HepG2 (cell line): ENCODE data around the gene DLX1. TPM values are rescaled to one million over a fixed set of nuclear protein-coding genes. Genes with fewer than 3 reads are reported as not detected.

Experiments used
- ARNT2 ChIP-seq: sonication (generic); formaldehyde crosslinking; IDR thresholded peaks from 2 replicates; pipeline ENCODE4 v1.8.0; 2022; ENCODE audit warnings: mild to moderate bottlenecking, low read depth, missing genetic modification reagents, moderate library complexity
- BHLHE40 ChIP-seq: IDR thresholded peaks from 2 replicates; pipeline ENCODE4 v1.6.1; 2011; ENCODE audit warnings: low read length, improper control_type of control experiment
- CENPT ChIP-seq: sonication (generic); formaldehyde crosslinking; IDR thresholded peaks from 2 replicates; pipeline ENCODE4 v1.8.0; 2022; ENCODE audit warnings: low read depth, mild to moderate bottlenecking, moderate library complexity, missing genetic modification reagents
- ETV6 ChIP-seq: sonication (generic); formaldehyde crosslinking; conservative IDR thresholded peaks from 2 replicates; pipeline ENCODE4 v1.4.0; 2020; ENCODE audit warnings: missing genetic modification reagents
- HNF4G ChIP-seq, 2 experiments: sonication (generic) in 1 of 2; formaldehyde crosslinking in 1 of 2; IDR thresholded peaks; 2 replicates each; pipeline versions ENCODE4 v1.4.0 to v1.6.1; 2011 to 2020; ENCODE audit warnings: borderline replicate concordance in 2 of 2, low read depth in 2 of 2, mild to moderate bottlenecking in 2 of 2, low read length in 1 of 2, missing genetic modification reagents in 1 of 2, moderate library complexity in 1 of 2
- KDM2A ChIP-seq: sonication (generic); formaldehyde crosslinking; IDR thresholded peaks from 2 replicates; pipeline ENCODE4 v1.4.0; 2020; ENCODE audit warnings: low read depth, missing genetic modification reagents, borderline replicate concordance
- PHF8 ChIP-seq: sonication (generic); formaldehyde crosslinking; IDR thresholded peaks from 2 replicates; pipeline ENCODE4 v1.5.0; 2020; ENCODE audit warnings: missing genetic modification reagents
- POLR2A ChIP-seq, 2 experiments: IDR thresholded peaks; 2 replicates each; pipeline ENCODE4 v1.6.1; 2011; ENCODE audit warnings: low read depth in 2 of 2, low read length in 2 of 2, mild to moderate bottlenecking in 1 of 2, moderate library complexity in 1 of 2; ENCODE audit not compliant: insufficient read depth in 1 of 2
- SP1 ChIP-seq, 2 experiments: fragments of 450-650 bp in 1 of 2; sonication (generic) in 1 of 2; formaldehyde crosslinking in 1 of 2; IDR thresholded peaks; 2 replicates each; pipeline versions ENCODE4 v1.4.0 to v1.6.1; 2016 to 2020; ENCODE audit warnings: missing genetic modification reagents in 1 of 2
- SSRP1 ChIP-seq: IDR thresholded peaks from 2 replicates; pipeline ENCODE4 v1.6.1; 2016; ENCODE audit warnings: control low read depth
- ZFAT ChIP-seq: sonication (generic); formaldehyde crosslinking; conservative IDR thresholded peaks from 2 replicates; pipeline ENCODE4 v1.8.1; 2023; ENCODE audit warnings: missing genetic modification reagents, inconsistent platforms
- ZFX ChIP-seq: sonication (generic); formaldehyde crosslinking; IDR thresholded peaks from 2 replicates; pipeline ENCODE4 v1.4.0; 2020; ENCODE audit warnings: mild to moderate bottlenecking, low read depth, missing genetic modification reagents, moderate library complexity
- ZNF224 ChIP-seq: sonication (generic); formaldehyde crosslinking; IDR thresholded peaks from 2 replicates; pipeline ENCODE4 v1.5.0; 2020; ENCODE audit warnings: mild to moderate bottlenecking, missing genetic modification reagents
- ZNF225 ChIP-seq: sonication (generic); formaldehyde crosslinking; IDR thresholded peaks from 2 replicates; pipeline ENCODE4 v1.4.0; 2020; ENCODE audit warnings: mild to moderate bottlenecking, missing genetic modification reagents
- ZNF256 ChIP-seq: sonication (generic); formaldehyde crosslinking; conservative IDR thresholded peaks from 2 replicates; pipeline ENCODE4 v1.4.0; 2020; ENCODE audit warnings: missing genetic modification reagents
- ZNF790 ChIP-seq: sonication (generic); formaldehyde crosslinking; IDR thresholded peaks from 2 replicates; pipeline ENCODE4 v1.8.0; 2022; ENCODE audit warnings: missing genetic modification reagents, mild to moderate bottlenecking, borderline replicate concordance
- ZNF839 ChIP-seq: sonication (generic); formaldehyde crosslinking; IDR thresholded peaks from 2 replicates; pipeline ENCODE4 v1.4.0; 2020; ENCODE audit warnings: missing genetic modification reagents, mild to moderate bottlenecking, borderline replicate concordance
- ZNF891 ChIP-seq: sonication (generic); formaldehyde crosslinking; IDR thresholded peaks from 2 replicates; pipeline ENCODE4 v1.5.0; 2020; ENCODE audit warnings: mild to moderate bottlenecking, missing genetic modification reagents
- ZSCAN21 ChIP-seq: sonication (generic); formaldehyde crosslinking; IDR thresholded peaks from 2 replicates; pipeline ENCODE4 v1.8.0; 2022; ENCODE audit warnings: mild to moderate bottlenecking, missing genetic modification reagents, moderate library complexity, borderline replicate concordance
- ZSCAN30 ChIP-seq: sonication (generic); formaldehyde crosslinking; IDR thresholded peaks from 2 replicates; pipeline ENCODE4 v1.5.0; 2020; ENCODE audit warnings: mild to moderate bottlenecking, missing genetic modification reagents
- polyA plus RNA-seq, 8 experiments: library from polyadenylated mRNA; depleted of rRNA in 3 of 8; stranded (reverse) in 7 of 8; unstranded in 1 of 8; fragments of >200 nt; fragmentation: Illumina TruSeq in 4 of 8; extraction: Trizol in 4 of 8; gene quantifications; 2 replicates each; pipeline versions ENCODE4 v1.2.1 to v1.2.3, GENCODE V29; 2011 to 2016; ENCODE audit warnings: low read depth in 4 of 8, missing spikeins in 1 of 8, mixed read lengths in 1 of 8; ENCODE audit not compliant: insufficient read depth in 1 of 8
- total RNA-seq, 5 experiments: library from RNA; depleted of rRNA; stranded (reverse); fragments of >200 nt; fragmentation: Illumina TruSeq; extraction: Trizol; gene quantifications; 2 replicates each; pipeline ENCODE4 v1.2.3, GENCODE V29; 2016; ENCODE audit warnings: low read depth in 1 of 5
- TF ChIP-seq, protein P1 (sequence below): IDR thresholded peaks from 2 replicates; pipeline ENCODE4 v1.6.1; 2016; ENCODE audit warnings: low read depth, borderline replicate concordance
- TF ChIP-seq, protein P2 (sequence below): sonication (generic); formaldehyde crosslinking; IDR thresholded peaks from 2 replicates; pipeline ENCODE4 v1.4.0; 2020; ENCODE audit warnings: mild to moderate bottlenecking, missing genetic modification reagents
- TF ChIP-seq, protein P3 (sequence below): sonication (generic); formaldehyde crosslinking; IDR thresholded peaks from 2 replicates; pipeline ENCODE4 v1.5.0; 2020; ENCODE audit warnings: mild to moderate bottlenecking, missing genetic modification reagents

The DLX1 gene
- total and polyA plus RNA-seq, 2 of the 13 experiments (the other 11 are each of a cell fraction or from before 2014, with no cell fraction given) = 0.18 to 0.86 TPM

DNA sequence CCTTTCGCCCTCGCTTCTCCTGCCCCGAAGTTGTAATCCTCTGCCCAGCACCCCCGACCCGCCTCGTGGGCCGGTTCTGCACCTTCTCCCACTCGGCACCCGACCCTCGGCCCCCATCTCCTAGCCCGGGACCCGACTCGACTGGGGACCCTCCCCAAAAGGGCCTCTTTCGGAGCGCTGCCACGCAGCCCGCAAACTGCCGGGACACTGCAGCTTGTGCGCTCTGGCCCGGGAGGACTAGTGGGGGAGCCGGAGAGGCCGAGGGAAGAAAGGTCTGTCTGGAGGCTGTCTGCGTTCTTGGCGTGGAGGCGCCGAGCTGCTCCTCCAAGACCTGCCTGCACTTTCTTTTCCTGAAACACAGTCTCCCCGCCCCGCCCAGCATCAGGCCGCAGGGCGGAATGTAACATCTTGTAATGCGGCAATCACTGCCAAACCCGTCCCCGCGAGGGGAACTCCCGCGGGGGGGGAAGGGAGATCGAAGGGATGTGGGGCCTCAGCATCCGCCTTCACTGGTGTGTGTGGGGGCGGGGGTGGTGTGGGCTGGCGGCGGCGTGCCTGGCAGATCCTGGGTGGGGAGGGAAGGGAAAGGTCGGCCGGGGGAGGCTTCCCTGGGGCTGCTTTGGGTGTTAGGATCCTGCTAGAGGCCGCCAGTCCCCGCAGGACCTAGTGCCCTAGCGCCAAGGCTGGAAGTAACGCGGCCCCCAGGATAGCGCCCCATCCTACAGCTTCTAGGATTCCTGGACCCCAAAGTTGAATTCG is 10.0 kb downstream of the DLX1 start (continued):
- no peak; the same call in 1 of the 2 replicates for TF ChIP-seq ZNF891 (CRISPR knock-in tag)
- TF ChIP-seq, protein P1, sequence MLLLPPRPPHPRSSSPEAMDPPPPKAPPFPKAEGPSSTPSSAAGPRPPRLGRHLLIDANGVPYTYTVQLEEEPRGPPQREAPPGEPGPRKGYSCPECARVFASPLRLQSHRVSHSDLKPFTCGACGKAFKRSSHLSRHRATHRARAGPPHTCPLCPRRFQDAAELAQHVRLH = peak; percentile 10; the same call in 1 of the 2 replicates
- TF ChIP-seq, protein P2, sequence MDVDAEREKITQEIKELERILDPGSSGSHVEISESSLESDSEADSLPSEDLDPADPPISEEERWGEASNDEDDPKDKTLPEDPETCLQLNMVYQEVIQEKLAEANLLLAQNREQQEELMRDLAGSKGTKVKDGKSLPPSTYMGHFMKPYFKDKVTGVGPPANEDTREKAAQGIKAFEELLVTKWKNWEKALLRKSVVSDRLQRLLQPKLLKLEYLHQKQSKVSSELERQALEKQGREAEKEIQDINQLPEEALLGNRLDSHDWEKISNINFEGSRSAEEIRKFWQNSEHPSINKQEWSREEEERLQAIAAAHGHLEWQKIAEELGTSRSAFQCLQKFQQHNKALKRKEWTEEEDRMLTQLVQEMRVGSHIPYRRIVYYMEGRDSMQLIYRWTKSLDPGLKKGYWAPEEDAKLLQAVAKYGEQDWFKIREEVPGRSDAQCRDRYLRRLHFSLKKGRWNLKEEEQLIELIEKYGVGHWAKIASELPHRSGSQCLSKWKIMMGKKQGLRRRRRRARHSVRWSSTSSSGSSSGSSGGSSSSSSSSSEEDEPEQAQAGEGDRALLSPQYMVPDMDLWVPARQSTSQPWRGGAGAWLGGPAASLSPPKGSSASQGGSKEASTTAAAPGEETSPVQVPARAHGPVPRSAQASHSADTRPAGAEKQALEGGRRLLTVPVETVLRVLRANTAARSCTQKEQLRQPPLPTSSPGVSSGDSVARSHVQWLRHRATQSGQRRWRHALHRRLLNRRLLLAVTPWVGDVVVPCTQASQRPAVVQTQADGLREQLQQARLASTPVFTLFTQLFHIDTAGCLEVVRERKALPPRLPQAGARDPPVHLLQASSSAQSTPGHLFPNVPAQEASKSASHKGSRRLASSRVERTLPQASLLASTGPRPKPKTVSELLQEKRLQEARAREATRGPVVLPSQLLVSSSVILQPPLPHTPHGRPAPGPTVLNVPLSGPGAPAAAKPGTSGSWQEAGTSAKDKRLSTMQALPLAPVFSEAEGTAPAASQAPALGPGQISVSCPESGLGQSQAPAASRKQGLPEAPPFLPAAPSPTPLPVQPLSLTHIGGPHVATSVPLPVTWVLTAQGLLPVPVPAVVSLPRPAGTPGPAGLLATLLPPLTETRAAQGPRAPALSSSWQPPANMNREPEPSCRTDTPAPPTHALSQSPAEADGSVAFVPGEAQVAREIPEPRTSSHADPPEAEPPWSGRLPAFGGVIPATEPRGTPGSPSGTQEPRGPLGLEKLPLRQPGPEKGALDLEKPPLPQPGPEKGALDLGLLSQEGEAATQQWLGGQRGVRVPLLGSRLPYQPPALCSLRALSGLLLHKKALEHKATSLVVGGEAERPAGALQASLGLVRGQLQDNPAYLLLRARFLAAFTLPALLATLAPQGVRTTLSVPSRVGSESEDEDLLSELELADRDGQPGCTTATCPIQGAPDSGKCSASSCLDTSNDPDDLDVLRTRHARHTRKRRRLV (CRISPR knock-in tag) = no peak
- no peak for TF ChIP-seq POLR2A (IDR thresholded peaks at IDR 0.05; ENCODE audit: insufficient read depth in 1 of 2, low read depth in 2 of 2, low read length in 2 of 2)
- no peak for TF ChIP-seq CENPT (CRISPR knock-in tag)
- no peak for TF ChIP-seq ZFAT (CRISPR knock-in tag)
- no peak for TF ChIP-seq HNF4G (IDR thresholded peaks at IDR 0.05; ENCODE audit: borderline replicate concordance, low read depth, low read length)
- no peak for TF ChIP-seq HNF4G (CRISPR knock-in tag; IDR thresholded peaks at IDR 0.05; ENCODE audit: borderline replicate concordance, low read depth)
- no peak for TF ChIP-seq ZNF256 (CRISPR knock-in tag)
- 0 out of 2 replicates have a peak, but pooled peaks have one; percentile 29 for TF ChIP-seq ZNF839 (CRISPR knock-in tag)
- TF ChIP-seq ZNF224 (CRISPR knock-in tag) = no peak
- no peak for TF ChIP-seq ZSCAN21 (CRISPR knock-in tag)
- peak; percentile 44; the same call in 1 of the 2 replicates for TF ChIP-seq ZNF225 (CRISPR knock-in tag)
- TF ChIP-seq ZNF790 (CRISPR knock-in tag) = no peak
- TF ChIP-seq PHF8 (CRISPR knock-in tag) = peak; percentile 53
- no peak for TF ChIP-seq SSRP1 (CRISPR knock-in tag)
- no peak for TF ChIP-seq BHLHE40
- no peak for TF ChIP-seq SP1 (IDR thresholded peaks at IDR 0.05)
- no peak for TF ChIP-seq SP1 (CRISPR knock-in tag; IDR thresholded peaks at IDR 0.05)
- TF ChIP-seq, protein P3, sequence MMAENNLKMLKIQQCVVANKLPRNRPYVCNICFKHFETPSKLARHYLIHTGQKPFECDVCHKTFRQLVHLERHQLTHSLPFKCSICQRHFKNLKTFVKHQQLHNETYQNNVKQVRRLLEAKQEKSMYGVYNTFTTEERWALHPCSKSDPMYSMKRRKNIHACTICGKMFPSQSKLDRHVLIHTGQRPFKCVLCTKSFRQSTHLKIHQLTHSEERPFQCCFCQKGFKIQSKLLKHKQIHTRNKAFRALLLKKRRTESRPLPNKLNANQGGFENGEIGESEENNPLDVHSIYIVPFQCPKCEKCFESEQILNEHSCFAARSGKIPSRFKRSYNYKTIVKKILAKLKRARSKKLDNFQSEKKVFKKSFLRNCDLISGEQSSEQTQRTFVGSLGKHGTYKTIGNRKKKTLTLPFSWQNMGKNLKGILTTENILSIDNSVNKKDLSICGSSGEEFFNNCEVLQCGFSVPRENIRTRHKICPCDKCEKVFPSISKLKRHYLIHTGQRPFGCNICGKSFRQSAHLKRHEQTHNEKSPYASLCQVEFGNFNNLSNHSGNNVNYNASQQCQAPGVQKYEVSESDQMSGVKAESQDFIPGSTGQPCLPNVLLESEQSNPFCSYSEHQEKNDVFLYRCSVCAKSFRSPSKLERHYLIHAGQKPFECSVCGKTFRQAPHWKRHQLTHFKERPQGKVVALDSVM (CRISPR knock-in tag) = peak; percentile 72
- no peak; the same call in 1 of the 2 replicates for TF ChIP-seq KDM2A
- peak; percentile 28; the same call in 1 of the 2 replicates for TF ChIP-seq ZFX (CRISPR knock-in tag)
- no peak for TF ChIP-seq ETV6
- no peak for TF ChIP-seq ZSCAN30 (CRISPR knock-in tag)
- TF ChIP-seq ARNT2 (CRISPR knock-in tag) = no peak
